LHCN-M2 (cell line): ENCODE results near the gene SMIM33. TPM values are rescaled to one million over a fixed set of nuclear protein-coding genes. Genes with fewer than 3 reads are reported as not detected.

ENCODE experiments used
- total RNA-seq: library from RNA; depleted of rRNA; stranded (reverse); fragments of >200 nt; gene quantifications from 2 replicates; pipeline ENCODE4 v1.2.3, GENCODE V29; 2014; rRNA removed

SMIM33 gene
- total RNA-seq, 1 experiment from 2014 or later = not detected

Other genes with a start within 250 kb of the SMIM33 start
- gene MATR3, start 177.3 kb upstream of the SMIM33 start, total RNA-seq = 268 and 269 TPM in 2 replicates
- 50.1 and 56.5 TPM in 2 replicates for gene PAIP2, start 129.2 kb upstream of the SMIM33 start, total RNA-seq
- gene SLC23A1, start 87.7 kb upstream of the SMIM33 start, total RNA-seq = not detected in 2 replicates
- gene MZB1, start 81.1 kb upstream of the SMIM33 start, total RNA-seq = not detected in 2 replicates
- gene PROB1, start 75.9 kb upstream of the SMIM33 start, total RNA-seq = 6.0 and 6.2 TPM in 2 replicates
- gene SPATA24, start 66.9 kb upstream of the SMIM33 start, total RNA-seq = 3.7 and 4.1 TPM in 2 replicates
- gene DNAJC18, start 31.5 kb upstream of the SMIM33 start, total RNA-seq = 10.9 and 13.5 TPM in 2 replicates
- gene ECSCR, start 8.3 kb upstream of the SMIM33 start, total RNA-seq = 0.19 and 0.40 TPM in 2 replicates
- gene STING1, start 11.8 kb downstream of the SMIM33 start, total RNA-seq = 79.2 and 92.7 TPM in 2 replicates
- gene UBE2D2, start 90.3 kb downstream of the SMIM33 start, total RNA-seq = 80.0 and 88.2 TPM in 2 replicates
- 240 and 264 TPM in 2 replicates for gene CXXC5, start 177.3 kb downstream of the SMIM33 start, total RNA-seq